IMR-90 (cell line): ENCODE data around the gene ZFPM1. TPM values are rescaled to one million over a fixed set of nuclear protein-coding genes. Genes with fewer than 3 reads are reported as not detected.

Source experiments
- ATAC-seq: fragments of 200-7000 bp; cut with Tn5 transposase; 2 replicates; pipeline ENCODE4 v1.9.1; 2020; ENCODE audit warnings: low read depth, mild to moderate bottlenecking, moderate library complexity
- BruUV-seq: library from RNA; stranded (reverse); fragments of 400-500 nt; replicated peaks from 2 replicates; lab custom pipeline; 2021; lab: Mats Ljungman, UMichigan
- CTCF ChIA-PET: fragments of 300-600 bp; formaldehyde crosslinking; extraction: SDS; loops from one replicate; lab custom pipeline; 2021; ENCODE audit warnings: antibody characterized with exemption; lab: Yijun Ruan, JAX
- POLR2A ChIA-PET: fragments of 300-600 bp; sonication (Branson Sonifier 250); formaldehyde crosslinking; loops from one replicate; lab custom pipeline; 2022; ENCODE audit warnings: antibody characterized with exemption; ENCODE audit not compliant: unreplicated experiment; lab: Charles Lee
- DNase-seq: peaks from one replicate; pipeline ENCODE4 v3.0.0; 2013
- H2AFZ ChIP-seq: replicated peaks from 2 replicates; pipeline ENCODE3; 2013; ENCODE audit warnings: low read length, mild to moderate bottlenecking; ENCODE audit not compliant: poor library complexity
- H2AK5ac ChIP-seq: 2 replicates; pipeline ENCODE4 v1.6.1; 2013; ENCODE audit warnings: low read depth, low read length, inconsistent platforms
- H2AK9ac ChIP-seq: replicated peaks from 2 replicates; pipeline ENCODE3; 2013; ENCODE audit warnings: mild to moderate bottlenecking, low read depth, low read length, moderate library complexity; ENCODE audit not compliant: poor library complexity
- H2BK120ac ChIP-seq: 2 replicates; pipeline ENCODE4 v1.6.1; 2013; ENCODE audit warnings: low read depth, low read length, inconsistent platforms
- H2BK15ac ChIP-seq: 3 replicates; pipeline ENCODE4 v1.6.1; 2013; ENCODE audit warnings: low read depth, low read length, inconsistent platforms
- H2BK20ac ChIP-seq: 2 replicates; pipeline ENCODE4 v1.6.1; 2013; ENCODE audit warnings: low read depth, mild to moderate bottlenecking, inconsistent platforms, low read length, moderate library complexity
- H2BK5ac ChIP-seq: 2 replicates; pipeline ENCODE4 v1.6.1; 2013; ENCODE audit warnings: mild to moderate bottlenecking, low read depth, low read length, inconsistent platforms; ENCODE audit not compliant: poor library complexity, severe bottlenecking
- H3K14ac ChIP-seq: replicated peaks from 2 replicates; pipeline ENCODE4 v1.6.1; 2013; ENCODE audit warnings: low read depth, low read length, inconsistent platforms
- H3K18ac ChIP-seq: 2 replicates; pipeline ENCODE4 v1.6.1; 2013; ENCODE audit warnings: low read depth, low read length, control low read depth
- H3K23ac ChIP-seq: 2 replicates; pipeline ENCODE4 v1.6.1; 2013; ENCODE audit warnings: low read depth, low read length, inconsistent platforms
- H3K27ac ChIP-seq: 2 replicates; pipeline ENCODE4 v1.5.1; 2013; ENCODE audit warnings: mild to moderate bottlenecking, control low read depth, low read length; ENCODE audit not compliant: insufficient read depth
- H3K27me3 ChIP-seq: 2 replicates; pipeline ENCODE4 v1.6.1; 2013; ENCODE audit warnings: low read length; ENCODE audit not compliant: control insufficient read depth, insufficient read depth
- H3K36me3 ChIP-seq: 2 replicates; pipeline ENCODE4 v1.6.1; 2013; ENCODE audit warnings: low read length, mixed read lengths; ENCODE audit not compliant: control insufficient read depth, insufficient read depth
- H3K4ac ChIP-seq: 2 replicates; pipeline ENCODE4 v1.6.1; 2013; ENCODE audit warnings: low read depth, low read length, inconsistent platforms
- H3K4me1 ChIP-seq: 2 replicates; pipeline ENCODE4 v1.6.1; 2013; ENCODE audit warnings: low read length, mixed read lengths; ENCODE audit not compliant: control insufficient read depth, insufficient read depth
- H3K4me2 ChIP-seq: 2 replicates; pipeline ENCODE4 v1.6.1; 2013; ENCODE audit warnings: low read depth, mild to moderate bottlenecking, control low read depth, low read length, moderate library complexity
- H3K4me3 ChIP-seq: 2 replicates; pipeline ENCODE4 v1.5.1; 2013; ENCODE audit warnings: low read depth, mild to moderate bottlenecking, control low read depth, low read length, moderate library complexity; ENCODE audit not compliant: insufficient read depth
- H3K56ac ChIP-seq: 2 replicates; pipeline ENCODE4 v1.6.1; 2013; ENCODE audit warnings: low read length, inconsistent platforms; ENCODE audit not compliant: insufficient read depth; ENCODE audit errors: extremely low read depth
- H3K79me1 ChIP-seq, 2 experiments: 2 replicates each; pipeline ENCODE4 v1.6.1; 2013; ENCODE audit warnings: low read length in 2 of 2, inconsistent platforms in 1 of 2, low read depth in 1 of 2
- H3K9ac ChIP-seq: 2 replicates; pipeline ENCODE4 v1.6.1; 2013; ENCODE audit warnings: low read depth, low read length, control low read depth
- H3K9me1 ChIP-seq: 2 replicates; pipeline ENCODE4 v1.6.1; 2013; ENCODE audit warnings: low read length, inconsistent platforms; ENCODE audit not compliant: insufficient read depth
- H3K9me3 ChIP-seq: 2 replicates; pipeline ENCODE4 v1.6.1; 2013; ENCODE audit warnings: low read length; ENCODE audit not compliant: control insufficient read depth, insufficient read depth
- H4K20me1 ChIP-seq: 2 replicates; pipeline ENCODE4 v1.6.1; 2013; ENCODE audit warnings: low read length, inconsistent platforms; ENCODE audit not compliant: insufficient read depth
- H4K5ac ChIP-seq: 2 replicates; pipeline ENCODE4 v1.6.1; 2013; ENCODE audit warnings: mild to moderate bottlenecking, low read depth, low read length, control low read depth
- H4K8ac ChIP-seq, 2 experiments: 2 replicates each; pipeline ENCODE4 v1.6.1; 2013; ENCODE audit warnings: low read depth in 2 of 2, low read length in 2 of 2, control low read depth in 1 of 2, inconsistent platforms in 1 of 2
- H4K91ac ChIP-seq: 2 replicates; pipeline ENCODE4 v1.6.1; 2013; ENCODE audit warnings: low read depth, low read length, inconsistent platforms; ENCODE audit not compliant: insufficient read depth
- BHLHE40 ChIP-seq: fragments of 150-350 bp; IDR thresholded peaks from 2 replicates; pipeline ENCODE4 v1.6.1; 2016; ENCODE audit warnings: mild to moderate bottlenecking, low read depth, low read length
- WGBS, 2 experiments: methylation state at CpG; one replicate each; pipeline versions ENCODE4 v1.1.5 to v1.1.7; 2013; ENCODE audit warnings: missing lambda C conversion rate in 2 of 2; ENCODE audit not compliant: insufficient read length in 1 of 2; ENCODE audit errors: extremely low coverage in 2 of 2; 5-methylcytosine and 5-hydroxymethylcytosine counted together
- dilution Hi-C: fragments of 300-500 bp; cut with HindIII; formaldehyde crosslinking; loops from one replicate; pipeline ENCODE4 v1.14.3; 2018; ENCODE audit warnings: low sequenced_read_pairs; ENCODE audit not compliant: unreplicated experiment
- in situ Hi-C: fragments of 300-500 bp; cut with MboI; formaldehyde crosslinking; loops from 3 replicates; pipeline ENCODE4 v1.14.3; 2019; ENCODE audit warnings: low sequenced_read_pairs, inconsistent platforms, mixed read lengths
- intact Hi-C: fragments of 100-400 bp; cut with micrococcal nuclease; formaldehyde crosslinking; loops from 2 replicates; pipeline ENCODE4 v1.10.0; 2022
- polyA plus RNA-seq, 3 experiments: library from polyadenylated mRNA; depleted of rRNA; stranded (reverse); fragments of >200 nt; gene quantifications; 2 replicates each; pipeline ENCODE4 v1.2.3, GENCODE V29; 2012; ENCODE audit warnings: low replicate concordance in 1 of 3
- total RNA-seq: library from RNA; depleted of rRNA; stranded (reverse); fragments of >200 nt; gene quantifications from 2 replicates; pipeline ENCODE4 v1.2.3, GENCODE V29; 2012

The ZFPM1 gene
- total and polyA plus RNA-seq, 2 of the 4 experiments (the other 2 are of a cell fraction) = 0.36 to 1.1 TPM

DNA sequence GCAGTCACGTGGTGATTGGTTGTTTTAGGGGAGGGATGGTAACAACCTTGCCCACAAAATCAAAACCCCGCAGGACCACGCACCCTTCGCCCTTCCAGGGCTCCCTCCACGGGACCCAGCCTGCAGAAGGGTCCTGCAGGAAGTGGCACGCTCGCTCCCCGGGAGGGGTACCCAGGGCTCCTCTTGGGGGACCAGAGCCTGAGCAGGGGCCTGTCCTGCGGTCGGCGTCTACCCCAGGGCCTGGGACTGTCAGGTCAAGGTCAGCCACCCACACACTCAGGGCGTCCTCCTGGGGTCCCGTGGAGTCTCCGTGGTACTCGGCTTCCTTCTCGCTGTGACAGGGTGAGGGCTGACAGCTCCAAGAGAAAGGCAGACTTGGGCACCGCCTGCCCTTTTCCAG is 36.4 kb upstream of the ZFPM1 start:
- no TSS peak for BruUV-seq
- in situ Hi-C loops = no loop called here

More for the DNA sequence above, 36.4 kb upstream of the ZFPM1 start:
- POLR2A ChIA-PET = no interaction called here
- peaks cover 24 to 94% of the 10 kb centered on the region in 2 experiments for H3K79me1 ChIP-seq
- ATAC-seq = no peak
- no peak overlapping the region for H3K23ac ChIP-seq
- no peak overlapping the region for H2AFZ ChIP-seq
- no peak overlapping the region for H3K9ac ChIP-seq
- no peaks in the 10 kb centered on the region; the same call in 1 of the 2 replicates for H3K4me1 ChIP-seq
- no peaks in the 10 kb centered on the region for H3K27me3 ChIP-seq
- dilution Hi-C loops (no loop called here), intact Hi-C loops (no loop called here)
- no peak overlapping the region for H2BK120ac ChIP-seq
- H3K9me3 ChIP-seq = no peaks in the 10 kb centered on the region
- no peak overlapping the region for H3K4me3 ChIP-seq
- no peak overlapping the region for H3K4ac ChIP-seq
- H3K18ac ChIP-seq = no peak overlapping the region
- 100% methylated on average over 8 of the region's 17 CpGs; no CpG with 5 or more reads in 1 of the 2 experiments for WGBS, 2 experiments
- H2BK20ac ChIP-seq = no peak overlapping the region
- H2BK5ac ChIP-seq = no peak overlapping the region
- H3K56ac ChIP-seq = no peak overlapping the region
- no peak overlapping the region for H2AK5ac ChIP-seq
- no peak overlapping the region for H2BK15ac ChIP-seq
- H4K91ac ChIP-seq = no peak overlapping the region
- H3K36me3 ChIP-seq = peaks cover 58% of the 10 kb centered on the region
- peaks cover 100% of the 10 kb centered on the region for H4K20me1 ChIP-seq
- H3K4me2 ChIP-seq = no peak overlapping the region
- TF ChIP-seq BHLHE40 = no peak
- DNase-seq = no peak
- no peak overlapping the region for H3K27ac ChIP-seq
- no peak overlapping the region for H2AK9ac ChIP-seq
- peaks cover 14% of the 10 kb centered on the region for H3K9me1 ChIP-seq
- H3K14ac ChIP-seq = no peak overlapping the region
- CTCF ChIA-PET = no interaction called here
- no peak overlapping the region for H4K5ac ChIP-seq
- H4K8ac ChIP-seq = no peak overlapping the region
